AG09309 (cell line): ENCODE data around the gene SNX6.
"Not testable (repeated sequence)": the region's sequence is repeated elsewhere in the genome, so short reads cannot be mapped to it uniquely, and the experiment has no call there.

Experiments used
- DNase-seq: peaks from one replicate; pipeline ENCODE4 v3.0.0-alpha.2; 2010; ENCODE audit warnings: low read depth
- H3K4me3 ChIP-seq: 2 replicates; pipeline ENCODE4 v1.5.1; 2011; ENCODE audit warnings: mild to moderate bottlenecking, low read depth, low read length, moderate library complexity; ENCODE audit not compliant: control insufficient read depth
- TF ChIP-seq, protein P1 (sequence below): IDR thresholded peaks from 2 replicates; pipeline ENCODE4 v1.5.1; 2011; ENCODE audit warnings: mild to moderate bottlenecking, low read depth, low read length, inconsistent platforms; ENCODE audit not compliant: insufficient read depth, control insufficient read depth; ENCODE audit errors: missing control alignments

The SNX6 gene

DNA sequence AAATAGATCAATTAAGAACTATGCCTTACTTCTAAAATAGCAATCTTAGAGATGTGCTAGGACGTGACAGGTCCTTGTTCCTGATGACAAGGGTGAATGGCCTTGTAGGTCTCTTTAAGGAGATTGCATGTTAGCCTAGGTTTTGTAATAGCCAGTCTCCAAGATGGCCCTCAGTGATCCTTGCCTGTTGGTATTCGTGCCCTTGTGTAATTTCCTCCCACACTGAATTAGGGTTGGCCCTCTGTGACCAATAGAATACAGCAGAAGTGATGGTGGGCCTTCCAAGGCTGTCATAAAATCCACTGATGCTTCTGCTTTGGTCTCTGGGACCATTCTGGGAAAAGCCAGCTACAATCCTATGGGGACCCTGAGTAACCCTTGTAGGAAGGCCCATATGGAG lies 38.2 kb upstream of the SNX6 start:
- TF ChIP-seq, protein P1, sequence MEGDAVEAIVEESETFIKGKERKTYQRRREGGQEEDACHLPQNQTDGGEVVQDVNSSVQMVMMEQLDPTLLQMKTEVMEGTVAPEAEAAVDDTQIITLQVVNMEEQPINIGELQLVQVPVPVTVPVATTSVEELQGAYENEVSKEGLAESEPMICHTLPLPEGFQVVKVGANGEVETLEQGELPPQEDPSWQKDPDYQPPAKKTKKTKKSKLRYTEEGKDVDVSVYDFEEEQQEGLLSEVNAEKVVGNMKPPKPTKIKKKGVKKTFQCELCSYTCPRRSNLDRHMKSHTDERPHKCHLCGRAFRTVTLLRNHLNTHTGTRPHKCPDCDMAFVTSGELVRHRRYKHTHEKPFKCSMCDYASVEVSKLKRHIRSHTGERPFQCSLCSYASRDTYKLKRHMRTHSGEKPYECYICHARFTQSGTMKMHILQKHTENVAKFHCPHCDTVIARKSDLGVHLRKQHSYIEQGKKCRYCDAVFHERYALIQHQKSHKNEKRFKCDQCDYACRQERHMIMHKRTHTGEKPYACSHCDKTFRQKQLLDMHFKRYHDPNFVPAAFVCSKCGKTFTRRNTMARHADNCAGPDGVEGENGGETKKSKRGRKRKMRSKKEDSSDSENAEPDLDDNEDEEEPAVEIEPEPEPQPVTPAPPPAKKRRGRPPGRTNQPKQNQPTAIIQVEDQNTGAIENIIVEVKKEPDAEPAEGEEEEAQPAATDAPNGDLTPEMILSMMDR, result no peak
- no peak for DNase-seq
- H3K4me3 ChIP-seq, result no peak overlapping the region

DNA sequence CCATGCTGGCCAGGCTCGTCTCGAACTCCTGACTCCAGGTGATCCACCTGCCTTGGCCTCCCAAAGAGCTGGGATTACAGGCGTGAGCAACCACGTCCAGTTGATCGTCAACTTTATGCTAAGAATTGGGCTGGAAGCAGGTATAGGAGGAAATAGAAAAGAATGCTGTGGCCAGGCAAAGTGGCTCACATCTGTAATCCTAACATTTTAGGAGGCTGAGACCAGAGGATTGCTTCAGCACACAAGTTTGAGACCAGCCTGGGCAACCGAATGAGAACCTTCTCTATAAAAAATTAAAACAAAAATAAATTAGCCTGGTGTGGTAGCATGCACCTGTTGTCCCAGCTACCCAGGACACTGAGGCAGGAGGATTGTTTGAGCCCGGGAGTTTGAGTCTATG lies 37.1 kb upstream of the SNX6 start:
- TF ChIP-seq, protein P1, result no peak
- no peak for DNase-seq
- H3K4me3 ChIP-seq, result no peak overlapping the region

DNA sequence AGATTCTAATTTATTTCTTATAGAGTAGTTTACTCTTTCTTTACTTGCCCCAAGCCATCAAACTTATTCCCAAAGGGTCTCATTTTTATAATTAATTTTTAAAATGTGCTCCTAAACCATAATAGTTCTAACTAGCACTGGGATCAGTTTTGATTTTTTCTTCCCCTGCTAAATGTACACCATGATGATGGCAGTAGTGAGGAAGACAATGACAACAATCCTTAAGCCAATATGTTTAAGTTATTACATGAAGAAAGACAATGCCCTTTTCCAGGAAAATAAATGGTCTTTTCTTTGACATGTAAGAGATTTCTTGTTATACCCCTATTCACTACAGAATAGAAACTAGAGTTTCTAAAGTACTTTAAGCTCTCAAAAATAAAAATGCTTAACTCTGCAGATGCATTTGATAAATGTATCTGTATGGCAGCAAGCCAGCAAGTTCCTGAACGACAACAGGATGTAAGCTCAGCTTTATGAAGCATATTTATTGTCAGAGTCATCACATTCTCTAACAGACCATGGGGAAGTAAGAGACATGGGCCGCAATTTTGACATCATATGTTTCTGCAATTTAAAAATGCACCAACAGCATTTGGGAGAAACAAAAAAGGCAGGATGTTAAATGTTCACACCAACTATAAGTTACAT lies 36.0 kb upstream of the SNX6 start:
- DNase-seq, result peak; percentile 71
- H3K4me3 ChIP-seq, result no peak overlapping the region
- TF ChIP-seq, protein P1, result no peak

DNA sequence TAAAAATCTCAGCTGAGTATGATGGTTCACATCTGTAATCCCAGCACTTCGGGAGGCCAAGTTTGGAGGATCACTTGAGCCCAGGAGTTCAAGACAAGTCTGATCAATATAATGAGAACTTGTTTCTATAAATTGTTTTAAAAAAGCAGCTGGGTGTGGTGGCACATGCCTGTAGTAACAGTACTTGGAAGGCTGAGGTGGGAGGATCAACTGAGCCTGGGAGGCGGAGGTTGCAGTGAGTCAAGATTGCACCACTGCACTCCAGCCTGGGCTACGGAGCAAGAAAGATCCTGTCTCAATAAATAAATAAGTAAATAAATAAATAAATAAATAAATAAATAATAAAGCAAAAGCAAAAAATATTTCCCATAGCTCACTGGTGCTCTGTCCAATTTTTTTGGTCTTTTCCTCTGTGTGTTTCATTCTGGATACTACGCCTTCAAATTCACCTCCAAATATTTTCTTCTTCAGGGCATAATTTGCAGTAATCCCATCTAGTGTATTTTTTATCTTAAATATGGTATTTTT lies 32.7 kb upstream of the SNX6 start:
- no peak overlapping the region for H3K4me3 ChIP-seq
- no peak for DNase-seq
- TF ChIP-seq, protein P1, result no peak

DNA sequence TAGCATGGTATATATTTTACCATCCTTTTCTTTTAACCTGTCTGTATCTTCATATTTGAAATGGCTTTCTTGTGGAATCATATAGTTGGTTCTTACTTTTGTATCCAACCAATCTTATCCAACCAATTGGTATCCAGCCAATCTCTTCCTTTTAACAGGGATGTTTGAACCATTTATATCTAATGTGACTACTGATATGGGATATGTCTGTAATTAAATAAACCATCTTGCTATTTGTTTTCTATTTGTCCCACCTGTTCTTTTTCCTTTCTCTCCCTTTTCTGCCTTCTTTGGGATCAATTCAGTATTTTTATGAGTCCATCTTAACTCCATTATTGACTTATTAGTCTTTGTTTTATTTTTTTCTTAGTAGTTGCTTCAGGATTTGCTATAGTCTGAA lies 30.8 kb upstream of the SNX6 start:
- DNase-seq, result no peak
- TF ChIP-seq, protein P1, result no peak
- H3K4me3 ChIP-seq, result no peak overlapping the region

DNA sequence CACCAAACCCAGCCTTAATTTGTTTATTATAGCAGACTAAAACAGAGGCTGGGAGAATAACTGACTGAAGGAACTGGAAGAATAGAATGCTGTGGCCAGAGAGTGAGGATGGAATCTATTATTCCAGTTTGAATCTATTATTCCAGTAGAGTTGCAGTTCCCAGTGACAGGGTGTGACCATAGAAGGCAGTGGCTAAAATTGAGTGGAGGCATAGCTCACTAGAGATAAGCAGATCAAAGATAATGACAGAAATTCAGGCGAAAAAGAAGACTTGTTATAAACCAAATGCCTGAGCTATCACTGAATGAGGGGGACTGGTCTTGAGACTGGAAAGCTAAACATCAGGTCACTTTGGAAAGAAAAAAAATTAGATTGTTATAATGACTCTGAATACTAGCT lies 26.0 kb upstream of the SNX6 start:
- no peak for DNase-seq
- TF ChIP-seq, protein P1, result no peak
- H3K4me3 ChIP-seq, result no peak overlapping the region

DNA sequence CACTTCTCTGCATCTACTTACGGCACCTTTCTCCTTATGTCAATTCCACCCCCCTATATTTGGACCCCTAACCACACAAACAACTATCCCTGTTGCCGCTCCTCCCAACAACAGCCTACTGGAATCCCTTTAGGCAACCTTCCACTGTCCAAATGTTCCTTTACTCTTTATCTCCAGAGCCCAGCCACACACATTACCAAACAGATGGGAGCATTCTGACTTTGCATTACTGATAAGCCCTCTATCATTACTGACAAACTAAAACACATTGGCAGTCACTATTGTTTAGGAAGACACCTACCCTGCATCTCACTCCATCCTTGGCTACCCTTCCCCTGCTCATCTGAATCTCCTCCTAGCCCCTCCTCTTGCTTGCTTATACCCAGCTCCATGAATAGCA lies 23.1 kb upstream of the SNX6 start:
- DNase-seq, H3K4me3 ChIP-seq: not testable (repeated sequence)

DNA sequence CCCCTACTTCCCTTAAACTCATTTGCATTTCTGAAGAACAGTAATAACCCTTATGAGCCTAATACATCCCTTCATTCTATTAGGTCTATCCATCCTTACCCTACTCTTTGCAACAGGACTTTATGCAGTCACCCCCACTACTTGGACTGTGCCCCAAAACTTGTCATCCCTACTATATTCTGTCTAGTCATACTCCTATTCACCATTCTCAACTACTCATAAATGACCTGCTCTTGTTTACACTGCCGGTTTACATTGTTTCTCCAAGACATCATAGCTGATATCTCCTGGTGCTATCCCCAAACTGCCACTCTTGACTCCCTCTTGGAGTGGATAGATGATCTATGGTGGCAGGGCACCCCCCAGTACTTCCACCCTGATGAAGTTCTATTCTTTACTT lies 22.4 kb upstream of the SNX6 start:
- not testable (repeated sequence) for H3K4me3 ChIP-seq, DNase-seq
